AG20443 (cell line): ENCODE results near the gene FAM184A.
"Not testable (repeated sequence)": the region's sequence is repeated elsewhere in the genome, so short reads cannot be mapped to it uniquely, and the experiment has no call there.

Experiments used
- DNase-seq: peaks from one replicate; pipeline ENCODE4 v3.0.0; 2012; ENCODE audit warnings: low spot score, mixed read lengths

Gene FAM184A, protein sequence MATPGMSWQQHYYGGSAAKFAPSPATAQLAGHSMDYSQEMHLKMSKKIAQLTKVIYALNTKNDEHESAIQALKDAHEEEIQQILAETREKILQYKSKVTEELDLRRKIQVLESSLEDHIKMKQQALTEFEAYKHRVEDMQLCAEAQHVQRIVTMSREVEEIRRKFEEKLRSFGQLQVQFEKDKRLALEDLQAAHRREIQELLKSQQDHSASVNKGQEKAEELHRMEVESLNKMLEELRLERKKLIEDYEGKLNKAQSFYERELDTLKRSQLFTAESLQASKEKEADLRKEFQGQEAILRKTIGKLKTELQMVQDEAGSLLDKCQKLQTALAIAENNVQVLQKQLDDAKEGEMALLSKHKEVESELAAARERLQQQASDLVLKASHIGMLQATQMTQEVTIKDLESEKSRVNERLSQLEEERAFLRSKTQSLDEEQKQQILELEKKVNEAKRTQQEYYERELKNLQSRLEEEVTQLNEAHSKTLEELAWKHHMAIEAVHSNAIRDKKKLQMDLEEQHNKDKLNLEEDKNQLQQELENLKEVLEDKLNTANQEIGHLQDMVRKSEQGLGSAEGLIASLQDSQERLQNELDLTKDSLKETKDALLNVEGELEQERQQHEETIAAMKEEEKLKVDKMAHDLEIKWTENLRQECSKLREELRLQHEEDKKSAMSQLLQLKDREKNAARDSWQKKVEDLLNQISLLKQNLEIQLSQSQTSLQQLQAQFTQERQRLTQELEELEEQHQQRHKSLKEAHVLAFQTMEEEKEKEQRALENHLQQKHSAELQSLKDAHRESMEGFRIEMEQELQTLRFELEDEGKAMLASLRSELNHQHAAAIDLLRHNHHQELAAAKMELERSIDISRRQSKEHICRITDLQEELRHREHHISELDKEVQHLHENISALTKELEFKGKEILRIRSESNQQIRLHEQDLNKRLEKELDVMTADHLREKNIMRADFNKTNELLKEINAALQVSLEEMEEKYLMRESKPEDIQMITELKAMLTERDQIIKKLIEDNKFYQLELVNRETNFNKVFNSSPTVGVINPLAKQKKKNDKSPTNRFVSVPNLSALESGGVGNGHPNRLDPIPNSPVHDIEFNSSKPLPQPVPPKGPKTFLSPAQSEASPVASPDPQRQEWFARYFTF

DNA sequence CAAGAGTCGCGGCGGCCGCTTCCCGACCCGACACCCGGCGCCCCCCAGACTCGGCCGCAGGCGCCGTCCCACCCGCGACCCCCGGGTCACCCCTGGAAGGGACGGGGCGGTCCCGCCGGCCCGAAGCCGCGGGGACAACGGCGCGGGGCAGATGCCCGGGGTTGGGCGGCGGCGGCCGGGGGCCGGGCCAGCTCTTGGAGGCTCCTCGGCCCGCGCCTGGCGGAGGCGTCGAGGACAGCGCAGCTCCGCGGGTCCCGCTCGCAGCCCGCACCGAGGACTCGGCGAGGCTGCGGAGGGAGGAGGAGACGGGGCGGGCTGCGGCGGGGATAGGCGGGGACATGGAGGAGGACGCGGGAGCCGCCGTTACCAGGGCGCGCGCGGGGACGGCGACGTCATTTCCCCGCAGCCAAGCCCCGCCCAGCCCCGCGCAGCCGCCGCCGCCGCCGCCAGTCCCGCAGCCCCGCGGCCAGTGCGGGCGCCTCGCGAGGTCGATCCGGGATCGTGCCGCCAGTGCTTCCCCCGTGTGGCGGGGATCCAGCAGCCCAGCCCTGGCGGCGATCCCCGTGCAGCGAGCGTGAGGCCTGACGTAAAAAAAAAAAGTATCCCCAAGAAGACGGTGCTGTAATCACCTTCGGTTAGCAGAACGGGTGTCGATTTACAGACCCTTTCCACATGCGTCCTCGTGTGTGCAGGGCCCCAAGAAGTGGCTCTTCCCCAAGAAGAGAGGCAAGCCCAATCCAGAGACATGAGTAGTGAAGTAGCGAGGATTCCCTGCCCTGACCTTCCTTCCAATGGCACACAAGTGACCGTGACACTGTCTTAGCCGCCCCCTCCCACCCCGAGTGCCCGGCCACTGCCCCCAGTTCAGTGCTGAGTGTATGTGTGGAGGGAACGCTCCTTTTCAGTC, at the start of gene FAM184A:
TSS of gene FAM184A (minus strand) at position 289 of the 907 bp plus-strand sequence. CDS start 365 bp downstream, outside the sequence.
- DNase-seq = peak; percentile 72

DNA sequence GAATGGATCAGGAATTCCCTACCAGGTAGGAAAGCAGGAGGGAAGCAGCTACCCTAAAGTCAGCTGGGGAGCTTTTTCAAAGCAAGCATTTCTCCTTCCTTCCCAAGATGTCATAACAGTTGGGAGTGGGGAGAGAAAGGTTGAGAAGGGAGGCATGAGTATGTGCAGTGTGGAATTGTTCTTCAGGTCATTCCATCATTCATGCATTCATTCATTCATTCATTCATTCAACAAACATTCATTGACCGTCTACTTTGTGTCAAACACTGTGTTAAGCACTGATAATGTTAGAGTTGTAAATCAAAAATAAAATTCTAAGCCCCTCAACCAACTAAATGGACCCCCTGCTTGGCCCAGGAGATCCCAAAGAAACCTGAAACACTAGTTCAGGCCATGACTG, 49.2 kb upstream of the FAM184A start:
- DNase-seq = no peak

DNA sequence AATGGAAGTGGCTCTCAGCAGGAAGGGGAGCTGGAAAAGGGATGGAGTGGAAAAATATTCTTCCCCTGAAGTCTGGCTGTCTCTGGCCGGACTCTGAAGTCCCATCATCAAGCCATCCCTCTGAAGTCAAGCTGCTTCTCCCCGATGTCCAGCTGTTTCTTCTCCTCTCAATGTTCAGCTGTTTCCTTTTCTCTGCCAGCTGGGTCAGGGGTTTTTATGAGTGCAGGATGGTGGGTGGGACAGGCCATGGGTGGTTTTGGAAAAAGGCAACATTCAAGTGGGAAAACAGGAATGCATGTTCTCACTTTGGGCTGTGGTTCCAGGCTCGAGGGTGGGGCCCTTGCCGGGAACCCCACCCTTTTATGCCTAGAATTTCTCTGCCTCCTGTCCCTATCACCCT, 48.4 kb upstream of the FAM184A start:
- DNase-seq = no peak

DNA sequence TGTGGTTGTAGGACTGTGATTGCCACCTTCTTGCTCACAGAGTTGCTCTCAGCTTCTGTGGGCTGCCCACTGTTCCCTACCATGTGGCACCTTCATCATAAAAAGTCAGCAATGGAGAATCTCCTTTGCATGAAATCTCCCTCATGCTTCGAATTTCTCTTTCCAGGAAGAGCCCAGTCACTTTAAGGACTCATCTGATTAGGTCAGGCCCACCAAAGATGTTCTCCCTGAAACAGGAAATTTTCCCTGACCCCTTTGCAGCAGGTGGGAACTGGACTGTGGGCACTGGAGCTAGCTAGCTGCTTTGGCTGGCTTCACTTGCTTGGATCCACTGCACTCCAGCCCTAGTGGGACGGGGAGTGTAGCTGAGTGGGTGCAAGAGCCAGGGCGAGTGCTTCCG, 47.7 kb upstream of the FAM184A start:
- no peak for DNase-seq

DNA sequence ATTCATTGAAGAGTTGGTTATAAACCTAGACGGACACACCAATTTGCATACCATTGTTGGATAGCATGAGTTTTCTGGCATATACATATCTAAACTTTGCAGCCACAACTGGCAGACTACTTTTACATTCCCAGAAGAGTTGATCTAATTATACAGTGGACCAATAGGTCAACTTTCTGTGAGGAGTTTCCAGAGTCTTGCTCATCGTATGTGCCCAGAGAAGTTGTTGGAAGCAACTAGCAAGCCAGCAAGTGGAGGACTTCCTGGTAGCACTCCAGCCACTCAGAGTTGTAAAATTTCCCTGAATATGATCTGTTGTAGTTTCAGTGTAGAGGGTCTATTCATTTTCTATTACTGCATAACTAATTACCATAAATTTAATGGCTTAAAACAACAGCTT, 47.1 kb upstream of the FAM184A start:
- no peak for DNase-seq

DNA sequence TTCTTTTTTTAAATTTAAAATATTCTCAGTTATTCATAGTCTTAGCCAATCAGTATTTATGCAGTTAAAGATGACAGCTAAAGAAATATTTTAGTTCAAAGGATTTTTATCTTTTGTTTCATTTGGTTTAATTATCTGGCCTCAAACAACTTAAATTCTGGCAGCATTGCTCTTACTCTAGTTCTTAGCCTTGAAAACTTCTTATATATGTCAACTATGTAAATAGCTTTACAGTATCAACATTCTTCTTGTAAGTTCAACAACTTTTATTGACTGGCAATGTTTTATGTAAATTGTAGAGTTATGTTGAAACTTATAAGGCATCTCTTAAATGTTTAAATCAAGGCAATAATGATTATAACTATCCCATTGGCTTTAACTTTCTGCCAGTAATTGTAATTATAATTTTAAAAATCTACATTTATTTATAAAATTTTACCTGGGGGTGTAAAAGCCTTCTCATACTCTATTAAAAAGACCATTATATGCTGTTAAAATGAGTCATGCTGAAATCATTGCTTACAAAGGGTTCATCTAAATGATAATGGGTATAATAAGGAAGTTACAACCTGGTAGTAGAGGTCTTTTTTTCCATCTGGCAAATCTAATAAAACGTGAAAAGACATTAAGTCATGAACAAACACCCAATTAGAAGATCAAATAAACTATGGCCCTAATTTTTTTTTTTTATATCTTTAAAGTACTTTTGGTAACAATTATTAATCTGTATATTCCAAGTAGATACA, 45.8 kb upstream of the FAM184A start:
- no peak for DNase-seq

DNA sequence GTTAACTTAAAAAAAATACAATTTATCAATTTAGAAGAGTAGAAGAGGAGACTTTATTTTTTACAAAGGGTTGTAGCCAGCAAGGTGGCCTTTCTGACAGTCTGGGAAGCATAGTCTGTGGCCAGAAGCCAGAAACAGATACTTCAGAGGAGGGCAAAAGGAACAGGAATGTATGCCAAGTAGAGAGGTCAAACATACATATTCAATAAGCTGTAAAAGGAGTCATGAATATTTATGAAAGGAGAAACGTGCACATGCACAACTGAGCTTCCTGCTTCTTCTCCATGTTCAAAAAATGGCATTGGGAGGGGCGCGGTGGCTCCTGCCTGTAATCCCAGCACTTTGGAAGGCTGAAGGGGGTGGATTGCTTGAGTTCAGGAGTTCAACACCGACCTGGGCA, 43.9 kb upstream of the FAM184A start:
- no peak for DNase-seq

DNA sequence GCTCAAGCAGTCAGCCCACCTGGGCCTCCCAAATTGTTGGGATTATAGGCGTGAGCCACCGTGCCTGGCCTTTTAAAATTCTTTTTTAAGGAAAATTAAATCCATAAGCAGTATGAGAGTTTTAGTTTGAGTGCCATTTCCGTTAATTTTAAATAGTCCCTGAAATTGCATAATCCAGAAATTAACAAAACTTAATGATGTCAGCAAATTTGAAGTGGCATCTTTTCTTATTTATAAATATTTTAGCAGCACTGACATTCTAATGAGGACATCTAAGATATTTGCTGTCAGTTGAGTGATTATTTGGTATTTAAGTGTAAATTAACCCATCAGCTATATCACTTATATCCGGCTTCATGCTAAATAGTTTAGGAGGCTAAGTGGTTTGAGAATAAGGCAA, 42.9 kb upstream of the FAM184A start:
- no peak for DNase-seq

DNA sequence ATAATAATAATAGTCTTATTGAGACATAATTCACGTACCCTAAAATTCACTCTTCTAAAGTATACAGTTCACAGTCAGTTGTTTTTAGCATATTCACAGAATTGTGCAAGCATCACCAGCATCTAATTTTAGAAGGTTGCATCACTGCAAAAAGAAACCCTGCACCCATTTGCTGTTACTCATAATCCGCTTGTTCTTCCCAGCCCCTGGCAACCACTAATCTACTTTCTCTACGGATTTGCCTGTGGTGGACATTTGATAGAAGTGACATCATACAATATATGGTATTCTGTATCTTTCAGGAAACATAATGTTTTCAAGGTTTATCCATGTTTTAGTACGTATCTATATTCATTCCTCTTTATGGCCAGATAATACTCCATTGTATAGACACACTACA, 41.5 kb upstream of the FAM184A start:
- DNase-seq = peak; percentile 28

DNA sequence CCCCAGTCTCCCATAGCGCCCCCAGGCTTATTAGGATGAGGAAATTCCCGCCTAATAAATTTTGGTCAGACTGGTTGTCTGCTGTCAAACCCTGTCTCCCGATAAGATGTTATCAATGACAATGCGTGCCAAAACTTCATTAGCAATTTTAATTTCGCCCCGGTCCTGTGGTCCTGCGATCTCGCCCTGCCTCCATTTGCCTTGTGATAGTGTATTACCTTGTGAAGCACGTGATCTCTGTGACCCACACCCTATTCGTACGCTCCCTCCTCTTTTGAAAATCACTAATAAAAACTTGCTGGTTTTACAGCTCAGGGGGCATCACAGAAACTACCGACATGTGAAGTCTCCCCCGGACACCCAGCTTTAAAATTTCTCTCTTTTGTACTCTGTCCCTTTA, 40.6 kb upstream of the FAM184A start:
- not testable (repeated sequence) for DNase-seq

DNA sequence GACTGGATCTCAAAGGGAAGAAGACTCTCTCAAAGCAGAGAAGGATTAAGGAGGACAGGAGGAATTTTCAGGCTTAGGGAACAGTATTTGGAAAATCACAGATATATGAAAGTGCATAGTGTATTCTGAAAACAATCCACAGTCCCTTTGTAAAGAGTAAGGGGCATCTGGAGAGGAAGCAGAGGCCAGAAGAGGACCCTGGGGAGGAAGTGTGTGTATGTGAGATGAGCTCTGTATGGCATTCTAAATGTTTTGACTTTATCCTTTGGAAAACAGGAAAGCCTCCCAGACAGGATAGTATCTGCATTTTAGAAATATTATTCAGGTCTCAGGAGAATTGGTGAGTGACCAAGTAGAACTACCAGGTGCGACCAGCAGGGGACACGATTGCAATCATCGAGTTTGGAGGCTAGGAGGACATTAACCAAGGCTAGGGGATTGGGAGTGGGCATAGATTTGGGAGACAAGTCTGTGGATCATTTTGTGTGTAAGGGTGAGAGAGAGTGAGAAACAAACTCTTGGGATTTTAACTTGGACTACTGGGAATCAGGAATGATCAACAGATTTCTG, 38.3 kb upstream of the FAM184A start:
- DNase-seq = no peak

DNA sequence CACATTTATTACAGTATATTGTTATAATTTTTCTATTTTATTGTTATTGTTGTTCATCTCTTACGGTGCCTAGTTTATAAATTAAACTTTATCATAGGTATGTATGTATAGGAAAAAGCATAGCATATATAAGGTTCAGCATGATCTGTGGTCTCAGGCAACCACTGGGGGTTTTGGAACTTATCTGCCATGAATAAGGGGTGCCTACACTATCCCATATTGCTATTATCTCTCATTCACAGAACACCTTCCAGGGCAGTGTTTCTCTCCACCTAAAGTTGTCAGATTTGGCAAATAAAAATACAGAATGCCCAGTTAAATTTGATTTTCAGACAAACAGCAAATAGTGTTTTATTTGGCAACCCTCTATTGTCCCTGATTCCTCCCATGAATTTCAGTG, 35.5 kb upstream of the FAM184A start:
- no peak for DNase-seq

DNA sequence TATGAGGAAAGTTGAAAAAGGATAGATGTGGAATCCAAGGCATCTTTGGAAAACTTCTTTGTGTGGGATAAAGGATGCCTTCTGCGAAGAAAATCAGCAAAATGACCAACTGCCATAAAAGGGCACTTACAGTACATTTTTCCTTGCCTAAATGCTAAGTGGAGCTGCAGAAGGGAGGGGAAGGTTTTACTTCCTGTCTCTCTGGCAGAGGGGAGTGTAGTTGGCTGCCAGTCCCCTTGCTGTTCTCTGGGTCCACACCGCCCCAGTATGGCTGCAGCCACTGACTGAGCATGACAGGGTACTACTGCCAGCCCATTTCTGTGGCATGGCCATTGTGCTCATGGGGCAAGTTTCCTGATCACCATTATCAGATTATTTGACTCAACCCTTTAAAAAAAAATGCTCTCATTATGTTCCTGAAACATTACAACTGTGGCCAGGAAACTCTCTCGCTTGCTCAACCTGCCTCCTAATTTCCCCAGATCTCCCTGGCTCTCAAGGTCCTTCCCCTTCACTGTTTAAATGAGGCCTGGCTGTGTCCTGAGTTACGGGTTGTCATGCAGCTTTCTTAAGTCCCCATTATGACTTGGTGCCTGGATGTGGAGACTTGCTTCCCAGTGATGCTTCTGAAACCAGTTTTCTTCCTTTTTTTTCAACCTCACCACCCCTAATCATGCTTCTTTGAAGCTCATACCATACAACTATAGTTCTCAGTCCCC, 34.5 kb upstream of the FAM184A start:
- no peak for DNase-seq

DNA sequence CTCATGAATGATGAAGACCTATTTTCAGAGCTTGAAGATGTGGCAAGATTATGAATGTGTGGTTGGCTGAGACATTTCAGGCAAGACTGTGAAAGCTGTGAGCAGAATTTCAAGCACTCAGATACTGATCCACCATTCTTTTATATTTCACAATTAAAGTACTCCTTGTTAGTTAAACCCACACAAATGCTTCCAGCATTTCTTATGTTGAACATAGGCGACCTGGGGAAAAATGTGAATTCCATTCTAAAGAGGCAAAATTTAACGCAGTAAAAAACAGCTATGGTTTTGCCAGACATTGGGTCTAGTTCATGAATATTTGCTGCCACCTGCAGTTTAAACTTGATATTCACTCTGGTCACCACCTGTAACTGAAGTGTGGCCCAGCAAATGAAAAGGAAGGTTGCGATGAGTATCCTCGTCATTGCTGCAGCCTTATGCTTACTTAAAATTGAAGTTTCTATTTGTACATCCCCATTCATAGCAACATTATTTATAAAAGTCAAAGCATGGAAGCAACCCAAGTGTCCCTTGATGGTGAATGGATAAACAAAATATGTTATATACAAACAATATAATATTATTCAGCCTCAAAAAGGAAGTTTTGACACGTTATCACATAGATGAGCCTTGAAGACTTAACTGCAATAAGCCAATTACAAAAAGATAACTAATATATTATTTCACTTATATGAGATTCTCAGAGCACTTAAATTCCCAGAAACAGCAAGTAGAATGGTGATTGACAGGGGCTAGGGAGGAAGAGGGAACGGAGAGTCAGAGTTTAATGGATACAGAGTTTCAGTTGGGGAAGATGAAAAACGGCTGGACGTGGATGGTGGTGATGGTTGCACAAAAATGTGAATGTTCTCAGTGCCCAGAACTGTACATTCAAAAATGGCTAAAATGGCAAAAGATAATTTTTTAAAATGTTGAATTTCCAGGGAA, 32.4 kb upstream of the FAM184A start:
- DNase-seq = peak; percentile 58

DNA sequence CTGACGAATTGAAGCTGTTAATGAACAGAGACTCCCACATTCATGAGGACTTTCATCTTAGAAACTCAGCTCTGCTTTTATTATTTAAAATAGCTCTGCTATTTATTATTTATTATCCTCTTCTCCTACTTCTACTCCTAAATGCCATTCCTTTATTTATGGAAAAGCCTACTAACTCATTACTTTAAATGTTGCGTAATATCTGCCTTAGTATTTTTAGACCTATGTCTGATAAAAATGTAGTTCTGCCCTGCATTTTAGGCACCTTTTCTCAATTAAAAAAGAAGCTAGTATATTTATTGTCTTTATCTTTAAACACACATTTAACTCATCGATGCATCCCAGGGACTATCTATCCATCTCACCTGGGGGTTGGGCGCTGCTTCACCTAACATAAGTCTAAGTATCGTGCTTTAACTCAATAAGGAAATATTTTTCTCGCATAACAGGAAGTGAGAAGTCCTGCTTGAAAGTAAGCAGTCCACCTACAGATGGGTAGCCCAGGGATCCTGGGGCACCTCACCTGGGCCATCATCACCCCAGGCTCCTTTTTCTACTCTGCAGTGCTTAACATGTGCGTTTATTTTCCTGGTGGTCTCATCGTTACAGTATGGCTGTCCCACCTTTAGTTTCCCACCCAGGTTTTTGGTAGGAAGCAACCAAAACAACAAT, 31.3 kb upstream of the FAM184A start:
- no peak for DNase-seq

DNA sequence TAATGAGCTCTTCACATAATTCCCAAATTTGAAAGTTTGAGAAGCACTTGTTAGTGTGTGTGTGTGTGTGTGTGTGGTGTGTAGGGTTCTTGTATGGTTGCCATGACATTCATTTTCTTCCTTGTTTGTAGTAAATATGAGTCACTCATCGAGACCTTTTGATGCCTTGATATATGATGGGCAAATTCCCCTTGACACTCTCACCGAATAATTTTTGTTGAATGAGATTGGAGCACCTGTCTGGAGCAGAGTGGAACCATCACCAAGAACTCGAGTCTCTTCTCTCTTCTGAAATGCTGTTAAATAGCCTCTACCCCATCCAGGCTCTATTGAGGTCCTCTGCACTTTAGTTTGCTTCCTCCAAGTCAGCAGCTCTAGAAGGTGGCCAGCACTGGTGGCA, 29.6 kb upstream of the FAM184A start:
- DNase-seq = no peak

DNA sequence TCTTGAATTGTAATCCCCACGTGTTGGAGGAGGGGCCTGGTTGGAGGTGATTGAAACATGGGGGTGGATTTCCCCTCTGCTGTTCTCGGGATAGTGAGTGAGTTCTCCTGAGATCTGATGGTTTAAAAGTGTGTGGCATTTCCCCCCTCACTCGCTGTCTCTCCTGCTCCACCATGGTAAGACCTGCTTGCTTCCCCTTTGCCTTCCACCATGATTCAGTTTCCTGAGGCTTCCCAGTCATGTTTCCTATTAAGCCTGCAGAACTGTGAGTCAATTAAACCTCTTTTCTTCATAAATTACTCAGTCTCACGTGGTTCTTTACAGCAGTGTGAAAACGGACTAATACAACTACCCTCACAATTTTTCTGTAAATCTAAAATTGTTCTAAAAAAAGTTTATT, 26.8 kb upstream of the FAM184A start:
- DNase-seq = no peak

DNA sequence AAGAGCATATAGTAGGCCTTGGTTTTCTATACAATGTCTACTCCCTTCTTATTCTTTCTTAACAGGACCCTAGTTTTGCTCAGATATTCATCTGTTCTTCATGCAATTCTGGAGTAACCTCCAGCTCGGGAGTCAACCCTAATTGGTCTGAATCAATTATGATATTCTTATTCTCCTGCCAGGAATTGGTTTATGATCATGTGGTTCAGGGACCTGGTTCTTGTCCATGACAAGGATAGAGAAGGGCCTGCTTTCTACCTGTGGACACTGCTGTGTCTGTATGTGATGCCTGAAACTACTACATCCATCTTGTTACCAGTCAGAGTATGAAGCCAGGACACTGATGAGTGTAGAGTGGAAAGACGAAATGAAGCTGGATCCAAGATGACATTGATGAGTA, 24.4 kb upstream of the FAM184A start:
- no peak for DNase-seq
